Chondrocyte (in vitro differentiated cells): ENCODE measurements around the gene COPS3. TPM values are rescaled to one million over a fixed set of nuclear protein-coding genes. Genes with fewer than 3 reads are reported as not detected.
"Not testable (repeated sequence)": the region's sequence is repeated elsewhere in the genome, so short reads cannot be mapped to it uniquely, and the experiment has no call there.

Experiments used
- DNase-seq: peaks from one replicate; pipeline ENCODE4 v3.0.0; 2021; ENCODE audit warnings: mixed read lengths, low spot score
- H3K27ac Mint-ChIP-seq: one replicate; pipeline ENCODE4 v1.8.0; 2021; ENCODE audit warnings: mild to moderate bottlenecking, moderate library complexity, mixed read lengths; ENCODE audit not compliant: unreplicated experiment
- H3K27me3 Mint-ChIP-seq: 2 replicates; pipeline ENCODE4 v1.8.0; 2021; ENCODE audit warnings: low read depth, mixed read lengths
- H3K36me3 Mint-ChIP-seq: 2 replicates; pipeline ENCODE4 v1.8.0; 2021; ENCODE audit warnings: low read depth, mixed read lengths
- H3K4me1 Mint-ChIP-seq: 2 replicates; pipeline ENCODE4 v1.8.0; 2021; ENCODE audit warnings: low read depth, mild to moderate bottlenecking, mixed read lengths
- H3K4me3 Mint-ChIP-seq: one replicate; pipeline ENCODE4 v1.8.0; 2021; ENCODE audit warnings: mild to moderate bottlenecking, moderate library complexity, mixed read lengths; ENCODE audit not compliant: unreplicated experiment
- H3K9me3 Mint-ChIP-seq: 2 replicates; pipeline ENCODE4 v1.8.0; 2021; ENCODE audit warnings: low read depth, mixed read lengths
- CTCF ChIP-seq: fragments of 200-600 bp; sonication (generic); IDR thresholded peaks from 2 replicates; pipeline ENCODE4 v1.5.0; 2021; ENCODE audit warnings: antibody characterized with exemption, mild to moderate bottlenecking, moderate library complexity
- total RNA-seq: library from RNA; stranded (reverse); gene quantifications from 3 replicates; pipeline ENCODE4 v1.2.1, GENCODE V29; 2021

The COPS3 gene
- total RNA-seq, 1 donor from 2014 or later: 50.9 TPM

GRCh38 chr17:17285951-17286350, 4.9 kb upstream of the COPS3 start:
- Mint-ChIP-seq H3K4me3 (no peak overlapping the region), H3K27me3 (no peaks in the 10 kb centered on the region), H3K36me3 (no peaks in the 10 kb centered on the region), H3K4me1 (peaks cover 8% of the 10 kb centered on the region), H3K27ac (no peak overlapping the region), H3K9me3 (no peaks in the 10 kb centered on the region)
- no peak for DNase-seq
- no peak for TF ChIP-seq CTCF

GRCh38 chr17:17279316-17279715, 1.7 kb downstream of the COPS3 start:
- H3K27ac Mint-ChIP-seq: peak overlapping the region; percentile 41
- H3K4me3 Mint-ChIP-seq: peak overlapping the region; percentile 97
- peaks cover 2% of the 10 kb centered on the region for H3K36me3 Mint-ChIP-seq
- H3K9me3 Mint-ChIP-seq: no peaks in the 10 kb centered on the region
- H3K4me1 Mint-ChIP-seq: peaks cover 23% of the 10 kb centered on the region
- DNase-seq: no peak
- no peaks in the 10 kb centered on the region for H3K27me3 Mint-ChIP-seq
- TF ChIP-seq CTCF: no peak

DNA sequence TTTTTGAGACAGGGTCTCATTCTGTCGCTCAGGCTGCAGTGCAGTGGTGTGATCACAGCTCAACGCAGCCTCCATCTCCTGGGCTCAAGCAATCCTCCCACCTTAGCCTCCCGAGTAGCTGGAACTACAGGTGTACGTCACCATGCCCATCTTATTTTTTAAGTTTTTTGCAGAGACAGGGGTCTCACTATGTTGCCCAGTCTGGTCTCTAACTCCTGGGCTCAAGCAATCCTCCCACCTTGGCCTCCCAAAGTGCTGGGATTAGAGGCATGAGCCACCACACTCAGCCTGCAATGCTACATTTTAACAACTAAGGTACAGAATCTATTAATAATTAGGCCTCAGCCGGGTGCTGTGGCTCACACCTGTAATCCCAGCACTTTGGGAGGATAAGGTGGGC, 3.6 kb downstream of the COPS3 start:
- not testable (repeated sequence) for H3K27ac Mint-ChIP-seq, H3K4me3 Mint-ChIP-seq, H3K36me3 Mint-ChIP-seq

DNA sequence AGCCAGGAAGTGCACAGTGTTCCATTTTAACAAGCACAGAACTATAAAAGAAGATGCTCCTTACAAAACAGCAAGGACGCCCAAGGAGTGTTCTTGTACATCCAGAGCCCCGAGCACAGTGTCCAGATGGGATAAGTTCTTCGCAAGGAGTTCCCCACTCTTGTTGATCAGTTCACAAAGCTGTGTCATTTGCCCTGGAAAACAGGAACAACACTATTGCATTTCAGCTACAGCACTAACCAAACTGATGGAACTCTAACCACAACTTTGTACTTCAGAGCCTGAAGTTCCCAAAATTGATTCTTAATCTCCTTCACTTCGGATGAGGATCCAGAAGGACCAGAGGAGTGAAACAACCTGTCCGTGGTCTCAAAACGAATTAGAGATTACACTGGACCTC, 5.1 kb downstream of the COPS3 start:
- no peaks in the 10 kb centered on the region for H3K9me3 Mint-ChIP-seq
- no peak for TF ChIP-seq CTCF
- H3K27ac Mint-ChIP-seq: no peak overlapping the region
- H3K36me3 Mint-ChIP-seq: peaks cover 6% of the 10 kb centered on the region
- H3K4me3 Mint-ChIP-seq: no peak overlapping the region
- no peak for DNase-seq
- H3K4me1 Mint-ChIP-seq: peaks cover 16% of the 10 kb centered on the region
- no peaks in the 10 kb centered on the region for H3K27me3 Mint-ChIP-seq

More for the DNA sequence above, 3.6 kb downstream of the COPS3 start:
- H3K9me3 Mint-ChIP-seq, H3K27me3 Mint-ChIP-seq, DNase-seq: not testable (repeated sequence)
- peaks cover 23% of the 10 kb centered on the region for H3K4me1 Mint-ChIP-seq

DNA sequence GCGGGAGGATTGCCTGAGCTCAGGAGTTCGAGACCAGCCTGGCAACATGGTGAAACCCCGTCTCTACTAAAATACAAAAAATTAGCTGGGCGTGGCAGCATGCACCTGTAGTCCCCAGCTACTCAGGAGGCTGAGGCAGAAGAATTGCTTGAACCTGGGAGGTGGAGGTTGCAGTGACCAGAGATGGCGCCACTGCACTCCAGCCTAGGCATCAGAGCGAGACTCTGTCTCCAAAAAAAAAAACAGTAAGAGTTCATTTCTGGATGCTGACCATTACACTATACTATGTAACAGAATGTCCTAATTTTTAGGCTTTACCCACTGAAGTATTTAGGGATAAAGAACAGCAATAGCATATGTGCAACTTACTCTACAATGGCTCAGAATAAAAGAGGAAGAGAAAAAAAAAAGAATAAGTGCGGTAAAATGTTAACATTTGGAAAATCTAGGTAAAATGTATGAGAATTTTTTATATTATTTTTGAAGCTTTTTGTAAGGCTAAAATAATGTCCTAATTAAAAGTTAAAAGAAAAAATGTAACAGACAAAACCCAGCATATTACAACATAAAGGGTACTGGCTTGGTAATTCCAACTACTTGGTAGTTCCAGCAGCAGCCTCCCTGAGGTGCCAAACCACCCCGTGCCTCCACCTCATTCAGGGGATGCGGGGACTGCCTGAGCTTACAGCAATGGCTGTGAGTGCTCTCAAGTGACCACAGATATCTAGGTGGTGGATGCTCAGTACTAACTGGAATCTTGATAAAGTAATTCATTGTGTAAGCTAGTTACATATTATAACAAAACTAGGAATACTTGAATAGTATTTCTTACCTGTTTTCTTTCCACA, 10.9 kb downstream of the COPS3 start:
- Mint-ChIP-seq H3K9me3 (no peaks in the 10 kb centered on the region), H3K4me1 (no peaks in the 10 kb centered on the region), H3K4me3 (no peak overlapping the region), H3K27ac (no peak overlapping the region), H3K36me3 (peaks cover 13% of the 10 kb centered on the region), H3K27me3 (no peaks in the 10 kb centered on the region)
- DNase-seq: no peak
- peak; percentile 64 for TF ChIP-seq CTCF

DNA sequence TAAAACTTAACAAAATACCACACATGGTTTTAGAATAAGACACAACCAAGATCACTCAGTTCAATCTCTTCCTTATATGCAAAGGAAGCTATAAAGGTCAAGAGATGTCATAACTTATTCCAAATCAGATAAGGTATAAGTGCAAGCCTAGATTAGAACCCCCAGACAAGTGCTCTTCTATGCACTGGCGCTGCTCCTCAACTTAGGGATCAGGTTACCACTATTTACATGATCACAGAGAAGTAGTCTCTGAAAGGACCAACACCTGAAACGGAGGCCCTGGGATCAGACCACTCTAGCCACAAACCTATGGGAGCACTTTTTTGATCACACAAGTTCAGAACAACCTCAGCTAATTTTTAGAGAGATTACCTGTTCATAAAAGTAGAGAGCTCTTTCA, 16.6 kb downstream of the COPS3 start:
- Mint-ChIP-seq H3K36me3 (peaks cover 26% of the 10 kb centered on the region), H3K4me3 (no peak overlapping the region), H3K4me1 (no peaks in the 10 kb centered on the region), H3K27me3 (no peaks in the 10 kb centered on the region), H3K27ac (no peak overlapping the region), H3K9me3 (no peaks in the 10 kb centered on the region)
- DNase-seq: no peak
- no peak for TF ChIP-seq CTCF
